GM18517 (cell line): ENCODE data around the gene SPATA16.

ENCODE experiments used
- ATAC-seq: cut with Tn5 transposase; IDR thresholded peaks from one replicate; pipeline ENCODE4 v1.9.1; 2021; ENCODE audit warnings: mild to moderate bottlenecking, moderate library complexity; ENCODE audit not compliant: unreplicated experiment

The SPATA16 gene

GRCh38 chr3:172953571-172953970 lies 187.5 kb downstream of the SPATA16 start:
- no peak for ATAC-seq

- ATAC-seq = no peak
Measured at GRCh38 chr3:172951511-172951910, 189.5 kb downstream of the SPATA16 start.

- ATAC-seq = no peak
Measured at GRCh38 chr3:172946061-172946460, 195.0 kb downstream of the SPATA16 start.

DNA sequence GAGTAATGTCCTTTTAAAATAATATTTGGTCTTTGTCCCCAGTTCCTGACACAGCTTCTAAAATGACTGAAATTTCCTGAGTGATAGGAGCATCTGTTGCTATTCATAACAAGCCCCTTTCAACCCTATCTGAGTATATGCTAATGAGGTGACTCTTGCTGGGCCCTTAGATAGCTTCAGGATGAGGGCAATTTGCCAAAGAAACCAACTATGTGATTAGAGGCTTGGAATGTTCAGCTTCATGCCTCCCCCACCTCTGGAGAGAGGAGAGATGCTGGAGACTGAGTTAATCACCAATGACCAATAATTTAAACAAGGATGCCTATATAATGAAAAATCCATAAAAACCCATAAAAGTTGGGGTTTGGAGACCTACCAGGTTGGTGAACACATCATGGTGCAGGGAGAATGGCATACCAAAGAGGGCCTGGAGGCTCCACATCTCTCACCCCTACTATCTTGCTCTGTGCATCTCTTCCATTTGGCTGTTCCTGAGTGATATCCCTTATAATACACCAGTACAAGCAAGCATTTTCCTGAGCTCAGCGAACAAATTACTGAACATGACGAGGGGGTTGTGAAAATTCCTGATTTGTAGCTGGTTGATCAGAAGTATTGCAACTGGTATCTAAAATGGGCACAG lies 201.3 kb downstream of the SPATA16 start:
- ATAC-seq = no peak

GRCh38 chr3:172938788-172939187 lies 202.2 kb downstream of the SPATA16 start:
- ATAC-seq = no peak

DNA sequence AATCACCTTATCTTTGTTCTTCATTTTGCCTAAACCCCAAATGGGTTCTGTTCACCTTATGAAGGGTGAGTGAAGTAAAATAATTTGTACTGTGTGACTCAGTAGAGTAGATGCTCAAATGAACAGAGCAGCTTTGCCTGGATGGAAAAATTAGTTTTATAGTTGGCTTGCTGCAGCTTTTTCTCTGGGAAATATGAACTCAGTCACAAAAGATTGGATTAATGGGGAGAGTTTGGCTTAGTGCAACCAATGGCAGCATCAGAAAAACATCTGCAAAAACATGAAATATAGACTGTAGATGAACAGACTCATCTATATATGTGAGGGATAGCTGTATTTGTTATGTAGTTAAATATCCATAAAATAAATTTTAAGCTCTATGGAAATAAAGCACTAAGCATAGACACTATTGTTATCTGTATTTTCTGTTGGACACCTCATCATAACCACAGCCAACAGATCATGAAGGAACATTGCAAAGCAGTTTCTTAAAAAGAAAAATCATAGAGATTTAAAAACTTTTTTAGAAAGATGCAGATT lies 209.2 kb downstream of the SPATA16 start:
- no peak for ATAC-seq

- no peak for ATAC-seq
Measured at GRCh38 chr3:172929451-172929850, 211.6 kb downstream of the SPATA16 start.

- ATAC-seq = no peak
Measured at GRCh38 chr3:172924546-172924945, 216.5 kb downstream of the SPATA16 start.

GRCh38 chr3:172919297-172919683 lies 221.7 kb downstream of the SPATA16 start:
- ATAC-seq = no peak

- no peak for ATAC-seq
Measured at GRCh38 chr3:172918568-172919296, 222.3 kb downstream of the SPATA16 start.

DNA sequence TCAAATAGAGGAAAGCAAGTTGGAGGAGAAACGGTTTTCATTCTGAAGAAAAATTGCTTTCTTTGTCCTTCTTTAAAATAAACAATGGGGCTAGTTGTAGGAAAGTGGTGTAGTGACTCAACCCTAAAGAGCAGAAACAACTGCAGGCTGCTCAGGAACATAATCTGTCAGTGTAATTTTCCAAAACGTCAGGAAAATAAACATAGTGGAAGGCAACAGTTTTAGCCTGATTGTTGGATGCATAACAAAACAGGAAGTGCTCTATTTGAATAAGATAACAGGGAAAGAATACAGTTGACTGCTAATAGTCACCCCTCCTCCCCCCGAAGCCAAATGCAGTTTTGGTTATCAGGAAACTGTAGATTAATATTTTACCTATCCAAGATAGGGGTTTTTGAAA lies 222.9 kb downstream of the SPATA16 start:
- no peak for ATAC-seq

DNA sequence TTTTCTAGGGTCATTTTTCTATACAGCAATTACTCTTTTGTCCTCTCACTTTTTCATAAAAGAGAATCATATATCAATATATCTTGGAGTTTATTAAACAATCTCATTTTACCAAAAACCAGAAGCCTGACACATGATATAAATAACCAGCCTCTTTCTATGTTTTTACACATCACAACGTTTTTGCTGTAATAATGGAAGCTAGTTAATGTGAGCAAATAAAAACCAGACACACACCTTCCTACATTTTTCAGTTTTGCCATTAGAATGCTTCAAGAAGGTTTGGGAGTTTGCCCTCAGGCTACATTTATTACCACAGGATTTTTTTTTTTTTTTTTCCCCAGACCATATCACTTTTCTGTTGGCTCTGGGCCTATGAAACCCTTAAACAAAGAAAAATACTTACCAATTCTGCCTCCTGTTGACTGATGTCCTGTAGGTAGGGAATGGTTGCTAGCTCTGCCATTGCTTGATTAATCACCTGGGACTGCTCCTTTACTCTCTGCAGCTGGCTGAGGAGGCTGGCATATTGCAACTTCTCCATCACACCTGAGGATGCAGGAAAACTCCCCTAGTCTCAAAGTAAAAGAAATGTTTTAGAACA lies 225.0 kb downstream of the SPATA16 start:
- ATAC-seq = no peak

DNA sequence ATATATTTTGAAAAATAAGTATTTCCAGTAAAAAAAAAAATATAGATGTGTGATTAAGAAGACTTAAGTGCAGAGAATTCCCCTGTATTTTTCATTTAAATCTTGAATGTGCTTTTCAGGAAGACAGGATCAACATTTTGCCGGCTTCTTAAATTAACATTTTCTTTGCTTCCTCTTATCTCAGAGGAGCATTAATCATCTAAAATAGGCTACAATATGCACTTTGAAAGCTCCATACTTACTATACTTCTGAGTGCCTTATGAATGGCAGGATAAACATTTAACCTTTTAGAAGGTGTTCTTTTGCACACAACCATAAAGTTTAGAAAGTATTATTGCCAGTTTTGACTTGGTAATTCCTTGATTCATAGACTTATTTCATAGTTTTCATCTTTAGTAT lies 226.2 kb downstream of the SPATA16 start:
- ATAC-seq = no peak

GRCh38 chr3:172913911-172914655 lies 227.0 kb downstream of the SPATA16 start:
- ATAC-seq = no peak

GRCh38 chr3:172911142-172911541 lies 229.9 kb downstream of the SPATA16 start:
- ATAC-seq = no peak

DNA sequence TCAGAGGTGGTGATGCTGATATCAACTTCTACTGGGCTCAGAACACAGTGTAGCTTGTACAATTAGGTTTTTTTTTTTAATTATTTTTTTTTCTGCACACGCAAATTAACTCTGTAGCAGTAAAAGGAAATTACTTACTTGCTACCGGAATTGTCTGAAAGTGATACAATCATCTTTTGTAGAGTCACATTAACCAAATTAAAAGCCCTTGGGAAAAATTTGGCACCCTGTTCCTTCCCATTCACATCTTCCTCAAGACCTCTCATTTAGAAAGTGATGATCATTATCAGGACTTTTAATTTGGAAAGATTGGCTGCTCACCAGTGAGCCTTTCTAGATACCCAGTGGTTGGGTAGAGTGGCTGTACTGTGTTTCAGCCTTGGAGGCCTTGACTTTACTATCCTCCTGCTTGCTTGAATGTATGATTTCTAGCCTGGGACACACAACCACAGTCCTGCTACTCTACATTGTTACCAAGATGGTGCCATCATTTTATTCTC lies 232.2 kb downstream of the SPATA16 start:
- ATAC-seq = no peak

DNA sequence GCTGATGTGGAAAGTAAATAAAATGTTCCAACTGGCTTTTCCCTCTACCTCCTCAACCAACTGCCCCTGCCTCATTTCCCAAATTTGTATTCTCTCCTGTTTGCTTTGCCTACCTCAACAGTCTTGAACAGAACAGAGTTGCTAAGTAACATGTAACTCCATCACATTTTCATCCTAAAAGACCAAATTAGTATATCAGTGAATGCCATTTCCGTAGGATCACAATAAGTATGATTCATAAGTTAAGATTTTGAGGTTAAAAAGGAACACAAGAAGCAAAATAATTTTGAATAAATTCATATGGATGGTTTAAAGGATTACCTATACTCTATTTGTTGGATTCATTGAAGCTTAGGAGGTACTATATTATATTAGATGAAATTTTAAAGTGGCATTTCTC lies 235.6 kb downstream of the SPATA16 start:
- no peak for ATAC-seq

DNA sequence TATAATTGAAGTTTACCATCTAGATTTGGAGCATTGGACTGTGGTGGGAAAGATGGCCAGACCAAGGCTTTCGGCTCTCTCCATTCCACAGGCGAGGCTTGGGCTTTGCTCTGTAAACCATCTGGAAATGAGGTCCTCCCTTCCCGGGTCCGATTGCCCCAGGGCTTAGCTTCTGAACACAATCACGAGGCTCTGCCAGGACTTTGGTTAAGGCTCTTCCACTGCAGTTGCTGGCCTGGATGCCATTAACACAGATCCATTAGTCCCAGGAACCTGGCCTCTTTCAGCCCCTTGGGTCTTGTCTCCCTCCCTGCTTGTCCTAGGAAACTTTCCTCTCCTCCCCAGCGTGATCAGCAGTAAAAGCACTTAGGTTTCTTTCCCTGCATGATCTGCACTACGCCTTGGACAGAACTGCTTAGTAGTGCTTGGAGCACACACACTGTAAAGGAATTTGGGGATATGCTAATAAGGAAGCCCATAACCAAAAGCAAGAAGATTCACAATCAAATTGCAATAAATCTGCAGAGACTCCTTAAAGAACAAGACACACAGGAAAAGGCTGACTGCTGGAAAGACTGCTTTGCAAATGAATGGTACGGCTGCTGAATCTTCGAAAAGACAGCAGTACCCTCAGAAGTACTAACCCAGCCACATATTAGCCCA lies 236.2 kb downstream of the SPATA16 start:
- no peak for ATAC-seq

DNA sequence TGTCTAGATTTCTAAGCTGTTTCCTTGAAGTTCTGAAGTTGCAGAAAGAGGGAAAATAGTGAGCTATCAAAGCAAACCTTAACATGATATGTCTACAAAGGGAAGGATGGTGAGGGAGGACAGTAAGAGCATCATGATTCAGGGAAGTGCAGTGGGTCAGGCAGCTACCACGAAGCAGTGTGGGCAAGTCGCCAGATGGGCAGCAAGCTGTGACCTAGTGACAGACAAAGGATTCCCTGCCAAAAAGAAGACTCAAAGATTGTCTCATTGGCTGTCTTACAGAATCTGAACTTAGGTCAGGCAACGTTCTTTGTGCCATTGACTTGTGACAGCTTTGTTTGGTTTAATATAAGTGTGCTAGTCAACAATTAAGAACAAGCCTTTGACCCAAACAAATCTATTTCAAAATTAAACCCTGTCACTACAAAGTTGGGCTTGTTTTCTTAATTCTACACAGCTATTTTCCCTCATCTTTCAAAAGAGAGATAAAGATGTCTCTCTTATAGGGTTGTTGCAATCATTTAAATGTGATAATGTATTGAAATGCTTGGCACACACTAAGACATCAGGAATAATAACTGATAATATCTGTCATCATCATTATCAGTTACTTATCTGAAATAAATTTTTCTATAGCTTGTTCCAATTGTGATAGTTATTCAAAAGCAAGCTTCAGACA lies 237.3 kb downstream of the SPATA16 start:
- no peak for ATAC-seq

- ATAC-seq = no peak
Measured at GRCh38 chr3:172892158-172892557, 248.9 kb downstream of the SPATA16 start.
